GM23338 (cell line): Measurements from ENCODE around the gene ZBTB40.

Experiments used
- EZH2 ChIP-seq: fragments of 200-600 bp; sonication (generic); IDR thresholded peaks from one replicate; pipeline ENCODE4 v1.8.0; 2017; ENCODE audit warnings: antibody characterized with exemption, mild to moderate bottlenecking, low read depth; ENCODE audit not compliant: unreplicated experiment
- EZH2phosphoT487 ChIP-seq: fragments of 200-600 bp; sonication (generic); IDR thresholded peaks from one replicate; pipeline ENCODE4 v1.8.1; 2018; ENCODE audit warnings: antibody characterized with exemption; ENCODE audit not compliant: unreplicated experiment
- JUNB ChIP-seq: IDR thresholded peaks from one replicate; pipeline ENCODE4 v1.6.1; 2016; ENCODE audit warnings: antibody characterized with exemption; ENCODE audit not compliant: unreplicated experiment
- POLR2AphosphoS5 ChIP-seq: IDR thresholded peaks from 2 replicates; pipeline ENCODE4 v1.6.1; 2016; ENCODE audit warnings: antibody characterized with exemption, low read depth
- REST ChIP-seq: IDR thresholded peaks from one replicate; pipeline ENCODE4 v1.6.1; 2018; ENCODE audit warnings: antibody characterized with exemption; ENCODE audit not compliant: unreplicated experiment
- ZNF114 ChIP-seq: fragments of 250-450 bp; sonication (Bioruptor Pico); IDR thresholded peaks from 2 replicates; pipeline ENCODE4 v1.5.0; 2020; ENCODE audit warnings: mild to moderate bottlenecking, moderate library complexity
- ZNF331 ChIP-seq: fragments of 250-450 bp; sonication (Bioruptor Pico); IDR thresholded peaks from 2 replicates; pipeline ENCODE4 v1.5.0; 2020; ENCODE audit warnings: low read depth, mild to moderate bottlenecking, moderate library complexity
- TF ChIP-seq, protein P1 (sequence below), 2 experiments: fragments of 200-600 bp in 1 of 2; sonication (generic) in 1 of 2; conservative IDR thresholded peaks; 2 replicates each; pipeline versions ENCODE4 v1.5.1 to v1.6.1; 2016 to 2017; ENCODE audit warnings: antibody characterized with exemption in 2 of 2, low read depth in 2 of 2, mild to moderate bottlenecking in 2 of 2, moderate library complexity in 1 of 2
- TF ChIP-seq, protein P2 (sequence below): IDR thresholded peaks from 2 replicates; pipeline ENCODE4 v1.6.1; 2016; ENCODE audit warnings: antibody characterized with exemption

GRCh38 chr1:22543679-22544078, 92.0 kb downstream of the ZBTB40 start:
- TF ChIP-seq EZH2phosphoT487: no peak
- TF ChIP-seq, protein P1, sequence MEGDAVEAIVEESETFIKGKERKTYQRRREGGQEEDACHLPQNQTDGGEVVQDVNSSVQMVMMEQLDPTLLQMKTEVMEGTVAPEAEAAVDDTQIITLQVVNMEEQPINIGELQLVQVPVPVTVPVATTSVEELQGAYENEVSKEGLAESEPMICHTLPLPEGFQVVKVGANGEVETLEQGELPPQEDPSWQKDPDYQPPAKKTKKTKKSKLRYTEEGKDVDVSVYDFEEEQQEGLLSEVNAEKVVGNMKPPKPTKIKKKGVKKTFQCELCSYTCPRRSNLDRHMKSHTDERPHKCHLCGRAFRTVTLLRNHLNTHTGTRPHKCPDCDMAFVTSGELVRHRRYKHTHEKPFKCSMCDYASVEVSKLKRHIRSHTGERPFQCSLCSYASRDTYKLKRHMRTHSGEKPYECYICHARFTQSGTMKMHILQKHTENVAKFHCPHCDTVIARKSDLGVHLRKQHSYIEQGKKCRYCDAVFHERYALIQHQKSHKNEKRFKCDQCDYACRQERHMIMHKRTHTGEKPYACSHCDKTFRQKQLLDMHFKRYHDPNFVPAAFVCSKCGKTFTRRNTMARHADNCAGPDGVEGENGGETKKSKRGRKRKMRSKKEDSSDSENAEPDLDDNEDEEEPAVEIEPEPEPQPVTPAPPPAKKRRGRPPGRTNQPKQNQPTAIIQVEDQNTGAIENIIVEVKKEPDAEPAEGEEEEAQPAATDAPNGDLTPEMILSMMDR (conservative IDR thresholded peaks at IDR 0.05; ENCODE audit: low read depth in 2 of 2): no peak
- TF ChIP-seq REST: no peak
- TF ChIP-seq POLR2AphosphoS5: no peak
- TF ChIP-seq, protein P2, sequence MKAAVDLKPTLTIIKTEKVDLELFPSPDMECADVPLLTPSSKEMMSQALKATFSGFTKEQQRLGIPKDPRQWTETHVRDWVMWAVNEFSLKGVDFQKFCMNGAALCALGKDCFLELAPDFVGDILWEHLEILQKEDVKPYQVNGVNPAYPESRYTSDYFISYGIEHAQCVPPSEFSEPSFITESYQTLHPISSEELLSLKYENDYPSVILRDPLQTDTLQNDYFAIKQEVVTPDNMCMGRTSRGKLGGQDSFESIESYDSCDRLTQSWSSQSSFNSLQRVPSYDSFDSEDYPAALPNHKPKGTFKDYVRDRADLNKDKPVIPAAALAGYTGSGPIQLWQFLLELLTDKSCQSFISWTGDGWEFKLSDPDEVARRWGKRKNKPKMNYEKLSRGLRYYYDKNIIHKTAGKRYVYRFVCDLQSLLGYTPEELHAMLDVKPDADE: no peak
- TF ChIP-seq EZH2: no peak
- no peak for TF ChIP-seq ZNF114 (CRISPR knock-in tag)
- TF ChIP-seq JUNB: no peak
- no peak for TF ChIP-seq ZNF331
